ENCODE data around the gene FTSJ3. TPM values are rescaled to one million over a fixed set of nuclear protein-coding genes. Genes with fewer than 3 reads are reported as not detected.
A peak's percentile ranks its signal among the peaks of the same experiment; 100 is the strongest.

Gene FTSJ3
- total and polyA plus RNA-seq, 2 experiments from 2014 or later: 27.6 to 47.3 TPM

DNA sequence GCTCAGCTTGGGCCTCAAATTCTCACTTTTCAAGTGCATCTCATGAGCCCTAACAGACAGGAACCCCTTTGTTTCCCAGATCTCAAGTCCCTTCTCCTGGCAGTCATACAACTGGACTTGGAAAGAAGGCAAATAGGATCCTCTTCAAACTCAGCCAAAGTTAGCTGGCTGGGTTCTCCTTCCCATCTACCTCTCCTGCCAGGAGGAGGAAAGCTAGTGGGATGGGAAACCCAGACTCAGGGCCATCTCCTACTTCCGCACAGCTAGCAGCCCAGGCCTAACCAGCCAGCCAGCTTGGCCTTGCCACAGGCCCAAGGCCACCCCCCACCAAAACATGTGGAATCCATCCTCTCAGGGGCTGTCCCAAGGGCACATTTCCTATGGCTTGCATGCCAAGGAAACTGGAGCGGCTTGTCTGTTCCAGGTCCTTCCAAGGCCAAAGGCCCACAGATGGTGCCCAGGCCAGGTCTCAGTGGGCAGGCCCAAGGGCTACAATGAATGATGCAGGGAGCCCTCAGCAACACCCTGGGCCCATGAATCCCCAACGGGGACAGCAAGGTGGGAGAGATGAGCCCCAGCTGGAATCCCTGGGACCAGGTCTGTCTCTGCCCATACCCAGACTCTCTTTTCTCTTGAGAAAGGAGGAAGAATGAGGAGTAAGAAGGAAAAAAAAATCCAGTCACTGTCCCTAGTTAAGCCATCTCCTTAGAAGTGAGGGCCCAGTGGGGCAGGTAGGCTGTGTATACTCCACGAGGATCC is 13.3 kb upstream of the FTSJ3 start:
- 9 to 13% methylated on average over 4 of the region's 4 CpGs for WGBS, 2 experiments (ENCODE audit: low coverage in 1 of 2, low lambda C conversion rate in 2 of 2, missing lambda C conversion rate in 2 of 2)
- Histone ChIP-seq H4K20me1 (ENCODE audit: insufficient read depth) (no peaks in the 10 kb centered on the region), H3K9me2 (ENCODE audit: insufficient read depth) (no peaks in the 10 kb centered on the region), H3K9ac (peak overlapping the region; percentile 89), H3K27me3 (replicated peaks; ENCODE audit: insufficient read depth) (no peaks in the 10 kb centered on the region), H3F3A (ENCODE audit: insufficient read depth) (peaks cover 32% of the 10 kb centered on the region), H3K27ac (peak overlapping the region; percentile 69), H3K4me1 (ENCODE audit: insufficient read depth) (peaks cover 38% of the 10 kb centered on the region), H3K9me3 (ENCODE audit: low read depth) (no peaks in the 10 kb centered on the region), H3K4me2 (ENCODE audit: unreplicated experiment) (peak overlapping the region; percentile 79), H3K4me3 (peak overlapping the region; percentile 80), H3K36me3 (ENCODE audit: low read depth) (no peaks in the 10 kb centered on the region), H2AFZ (peak overlapping the region; percentile 73; the same call in 1 of the 2 replicates), H3K79me2 (ENCODE audit: insufficient read depth) (peaks cover 65% of the 10 kb centered on the region)
- DNase-seq: peak; percentile 34
- in situ Hi-C loops (cut with MboI): no loop called here
- no peak for TF ChIP-seq EZH2phosphoT487 (IDR thresholded peaks at IDR 0.05; ENCODE audit: insufficient read depth, low read depth)
- TF ChIP-seq EZH2 (IDR thresholded peaks at IDR 0.05; ENCODE audit: insufficient read depth, poor library complexity, severe bottlenecking): no peak

DNA sequence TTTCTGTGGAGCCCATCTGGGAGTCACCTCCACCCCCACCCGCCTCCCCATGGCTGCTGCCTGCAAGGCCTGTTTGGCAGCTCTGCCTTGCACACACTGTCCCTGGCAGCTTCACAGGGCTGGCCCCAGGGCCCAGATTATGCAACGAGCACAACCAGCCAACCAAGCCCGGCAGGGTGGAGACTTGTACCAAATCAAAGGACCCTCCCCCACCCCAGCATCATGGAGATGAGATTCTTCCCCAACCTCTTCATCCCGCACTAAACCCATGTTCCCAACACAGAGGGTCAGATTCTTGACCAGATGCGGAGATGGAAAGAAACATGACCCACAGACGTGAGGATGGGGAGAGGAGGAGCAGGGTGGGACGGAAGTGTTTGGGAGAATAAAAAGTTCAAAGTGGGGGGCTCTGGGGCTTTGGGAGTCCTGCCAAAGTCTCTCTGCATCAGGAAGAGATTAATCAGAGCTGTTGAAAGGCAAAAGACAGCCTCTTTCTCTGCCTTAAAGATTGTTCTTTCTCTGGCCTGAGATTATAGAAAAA is 11.2 kb upstream of the FTSJ3 start:
- peaks cover 5% of the 10 kb centered on the region; the same call in 1 of the 2 replicates for H3K36me3 ChIP-seq (ENCODE audit: low read depth)
- H3K9me3 ChIP-seq (ENCODE audit: low read depth): no peaks in the 10 kb centered on the region
- peak overlapping the region; percentile 51 for H3K4me2 ChIP-seq (ENCODE audit: unreplicated experiment)
- no peak overlapping the region for H2AFZ ChIP-seq
- no peaks in the 10 kb centered on the region for H4K20me1 ChIP-seq (ENCODE audit: insufficient read depth)
- H3K4me1 ChIP-seq (ENCODE audit: insufficient read depth): peaks cover 33% of the 10 kb centered on the region
- 12 to 30% methylated on average over 7 of the region's 7 CpGs for WGBS, 2 experiments (ENCODE audit: low coverage in 1 of 2, low lambda C conversion rate in 2 of 2, missing lambda C conversion rate in 2 of 2)
- no peaks in the 10 kb centered on the region for H3K27me3 ChIP-seq (replicated peaks; ENCODE audit: insufficient read depth)
- in situ Hi-C loops (cut with MboI): no loop called here
- peaks cover 71% of the 10 kb centered on the region for H3K79me2 ChIP-seq (ENCODE audit: insufficient read depth)
- H3K4me3 ChIP-seq: peak overlapping the region; percentile 13; the same call in 1 of the 2 replicates
- no peak for TF ChIP-seq EZH2phosphoT487 (IDR thresholded peaks at IDR 0.05; ENCODE audit: insufficient read depth, low read depth)
- TF ChIP-seq EZH2 (IDR thresholded peaks at IDR 0.05; ENCODE audit: insufficient read depth, poor library complexity, severe bottlenecking): no peak
- DNase-seq: peak; percentile 87
- H3K27ac ChIP-seq: peak overlapping the region; percentile 69
- peak overlapping the region; percentile 89 for H3K9ac ChIP-seq
- H3F3A ChIP-seq (ENCODE audit: insufficient read depth): peaks cover 44% of the 10 kb centered on the region
- H3K9me2 ChIP-seq (ENCODE audit: insufficient read depth): no peaks in the 10 kb centered on the region

- in situ Hi-C loops (cut with MboI): no loop called here
- H4K20me1 ChIP-seq (ENCODE audit: insufficient read depth): no peaks in the 10 kb centered on the region
These were observed 10.6 kb upstream of the FTSJ3 start for GRCh38 chr17:63837962-63838600.

DNA sequence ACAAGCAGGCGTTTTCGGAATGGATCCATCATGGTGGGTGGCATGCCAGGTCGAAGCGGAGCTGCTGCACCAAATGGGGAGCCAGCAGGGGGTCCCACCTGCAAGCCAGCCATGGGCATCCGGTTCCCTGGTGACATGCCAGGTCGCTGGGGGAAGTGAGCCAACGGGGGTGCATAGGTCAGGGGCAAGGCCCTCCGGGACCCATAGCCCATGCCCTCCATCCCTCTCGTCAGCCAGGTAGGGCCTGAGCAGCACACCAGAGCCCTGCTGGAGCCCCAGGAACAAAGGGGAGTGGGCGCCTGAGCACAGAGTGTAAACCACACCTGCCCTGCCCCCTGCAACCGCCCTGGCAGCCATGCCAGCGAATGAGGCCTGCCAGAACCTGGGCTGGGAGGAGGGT is 10.0 kb upstream of the FTSJ3 start:
- whole genome bisulfite sequencing, 2 experiments (ENCODE audit: low coverage in 1 of 2, low lambda C conversion rate in 2 of 2, missing lambda C conversion rate in 2 of 2): 93% methylated on average over 12 of the region's 12 CpGs
- in situ Hi-C loops (cut with MboI): no loop called here

More at GRCh38 chr17:63837962-63838600, 10.6 kb upstream of the FTSJ3 start:
- Histone ChIP-seq H3K4me1 (ENCODE audit: insufficient read depth) (peaks cover 31% of the 10 kb centered on the region), H3F3A (ENCODE audit: insufficient read depth) (peaks cover 46% of the 10 kb centered on the region), H3K4me2 (ENCODE audit: unreplicated experiment) (peak overlapping the region; percentile 51), H3K9ac (peak overlapping the region; percentile 17; the same call in 1 of the 2 replicates), H2AFZ (no peak overlapping the region), H3K36me3 (ENCODE audit: low read depth) (peaks cover 11% of the 10 kb centered on the region; the same call in 1 of the 2 replicates), H3K9me3 (ENCODE audit: low read depth) (no peaks in the 10 kb centered on the region), H3K27ac (no peak overlapping the region), H3K79me2 (ENCODE audit: insufficient read depth) (peaks cover 71% of the 10 kb centered on the region), H3K4me3 (no peak overlapping the region), H3K9me2 (ENCODE audit: insufficient read depth) (no peaks in the 10 kb centered on the region), H3K27me3 (replicated peaks; ENCODE audit: insufficient read depth) (no peaks in the 10 kb centered on the region)
- 37 to 59% methylated on average over 4 to 5 of the region's 5 CpGs for WGBS, 2 experiments (ENCODE audit: low coverage in 1 of 2, low lambda C conversion rate in 2 of 2, missing lambda C conversion rate in 2 of 2)
- TF ChIP-seq EZH2phosphoT487 (IDR thresholded peaks at IDR 0.05; ENCODE audit: insufficient read depth, low read depth): no peak
- no peak for TF ChIP-seq EZH2 (IDR thresholded peaks at IDR 0.05; ENCODE audit: insufficient read depth, poor library complexity, severe bottlenecking)
- no peak for DNase-seq

More for the DNA sequence above, 10.0 kb upstream of the FTSJ3 start:
- Histone ChIP-seq H3K9me2 (ENCODE audit: insufficient read depth) (no peaks in the 10 kb centered on the region), H3K4me3 (no peak overlapping the region), H3F3A (ENCODE audit: insufficient read depth) (peaks cover 50% of the 10 kb centered on the region), H3K27me3 (replicated peaks; ENCODE audit: insufficient read depth) (no peaks in the 10 kb centered on the region), H3K4me2 (ENCODE audit: unreplicated experiment) (no peak overlapping the region), H2AFZ (no peak overlapping the region), H3K9ac (no peak overlapping the region), H3K4me1 (ENCODE audit: insufficient read depth) (peaks cover 31% of the 10 kb centered on the region), H4K20me1 (ENCODE audit: insufficient read depth) (no peaks in the 10 kb centered on the region), H3K79me2 (ENCODE audit: insufficient read depth) (peaks cover 71% of the 10 kb centered on the region), H3K27ac (no peak overlapping the region), H3K36me3 (ENCODE audit: low read depth) (peaks cover 13% of the 10 kb centered on the region), H3K9me3 (ENCODE audit: low read depth) (no peaks in the 10 kb centered on the region)
- DNase-seq: no peak
- TF ChIP-seq EZH2 (IDR thresholded peaks at IDR 0.05; ENCODE audit: insufficient read depth, poor library complexity, severe bottlenecking): no peak
- TF ChIP-seq EZH2phosphoT487 (IDR thresholded peaks at IDR 0.05; ENCODE audit: insufficient read depth, low read depth): no peak
